HUES48 (cell line): ENCODE measurements around the gene POC1B.

ENCODE experiments used
- H3K27ac ChIP-seq: one replicate; pipeline ENCODE4 v1.7.0; 2013; ENCODE audit warnings: low read depth, low read length, inconsistent platforms
- H3K27me3 ChIP-seq: 2 replicates; pipeline ENCODE4 v1.6.1; 2013; ENCODE audit warnings: mild to moderate bottlenecking, low read length; ENCODE audit not compliant: control insufficient read depth, insufficient read depth
- H3K36me3 ChIP-seq: 2 replicates; pipeline ENCODE4 v1.6.1; 2013; ENCODE audit warnings: low read length; ENCODE audit not compliant: control insufficient read depth, insufficient read depth
- H3K4me1 ChIP-seq: 2 replicates; pipeline ENCODE4 v1.6.1; 2013; ENCODE audit warnings: mild to moderate bottlenecking, low read length; ENCODE audit not compliant: control insufficient read depth, insufficient read depth
- H3K4me3 ChIP-seq: 2 replicates; pipeline ENCODE4 v1.5.1; 2013; ENCODE audit warnings: mild to moderate bottlenecking, low read depth, low read length
- H3K9ac ChIP-seq: 2 replicates; pipeline ENCODE4 v1.6.1; 2013; ENCODE audit warnings: mild to moderate bottlenecking, low read depth, low read length, moderate library complexity
- H3K9me3 ChIP-seq: 2 replicates; pipeline ENCODE4 v1.6.1; 2013; ENCODE audit warnings: low read length; ENCODE audit not compliant: control insufficient read depth, insufficient read depth

POC1B gene

GRCh38 chr12:89494411-89495231 lies 31.2 kb downstream of the POC1B start:
- no peaks in the 10 kb centered on the region for H3K9me3 ChIP-seq
- no peaks in the 10 kb centered on the region for H3K36me3 ChIP-seq
- H3K9ac ChIP-seq = no peak overlapping the region
- H3K27ac ChIP-seq = no peak overlapping the region
- H3K27me3 ChIP-seq = no peaks in the 10 kb centered on the region
- H3K4me1 ChIP-seq = peaks cover 9% of the 10 kb centered on the region; the same call in 1 of the 2 replicates
- H3K4me3 ChIP-seq = no peak overlapping the region

GRCh38 chr12:89493670-89494302 lies 32.1 kb downstream of the POC1B start:
- no peak overlapping the region for H3K27ac ChIP-seq
- peaks cover 9% of the 10 kb centered on the region; the same call in 1 of the 2 replicates for H3K4me1 ChIP-seq
- 0 out of 2 replicates have a peak, but pooled peaks cover 2% of the 10 kb centered on the region for H3K36me3 ChIP-seq
- no peak overlapping the region for H3K4me3 ChIP-seq
- no peaks in the 10 kb centered on the region for H3K27me3 ChIP-seq
- H3K9me3 ChIP-seq = no peaks in the 10 kb centered on the region
- no peak overlapping the region for H3K9ac ChIP-seq

- H3K4me3 ChIP-seq = no peak overlapping the region
- no peaks in the 10 kb centered on the region for H3K27me3 ChIP-seq
- no peak overlapping the region for H3K27ac ChIP-seq
- no peaks in the 10 kb centered on the region for H3K9me3 ChIP-seq
- no peak overlapping the region for H3K9ac ChIP-seq
- peaks cover 9% of the 10 kb centered on the region; the same call in 1 of the 2 replicates for H3K4me1 ChIP-seq
- H3K36me3 ChIP-seq = 0 out of 2 replicates have a peak, but pooled peaks cover 2% of the 10 kb centered on the region
Measured at GRCh38 chr12:89492883-89493282, 33.0 kb downstream of the POC1B start.

- no peak overlapping the region for H3K27ac ChIP-seq
- no peak overlapping the region for H3K9ac ChIP-seq
- no peaks in the 10 kb centered on the region for H3K27me3 ChIP-seq
- 0 out of 2 replicates have a peak, but pooled peaks cover 2% of the 10 kb centered on the region for H3K36me3 ChIP-seq
- H3K4me1 ChIP-seq = 0 out of 2 replicates have a peak, but pooled peaks cover 4% of the 10 kb centered on the region
- no peaks in the 10 kb centered on the region for H3K9me3 ChIP-seq
- H3K4me3 ChIP-seq = no peak overlapping the region
Measured at GRCh38 chr12:89490922-89491321, 34.9 kb downstream of the POC1B start.

GRCh38 chr12:89486264-89486663 lies 39.6 kb downstream of the POC1B start:
- Histone ChIP-seq H3K36me3 (0 out of 2 replicates have a peak, but pooled peaks cover 2% of the 10 kb centered on the region), H3K9me3 (no peaks in the 10 kb centered on the region), H3K9ac (no peak overlapping the region), H3K27ac (no peak overlapping the region), H3K27me3 (no peaks in the 10 kb centered on the region), H3K4me1 (peaks cover 7% of the 10 kb centered on the region; the same call in 1 of the 2 replicates), H3K4me3 (no peak overlapping the region)

- Histone ChIP-seq H3K9ac (no peak overlapping the region), H3K27me3 (no peaks in the 10 kb centered on the region), H3K4me1 (peaks cover 7% of the 10 kb centered on the region; the same call in 1 of the 2 replicates), H3K4me3 (no peak overlapping the region), H3K9me3 (no peaks in the 10 kb centered on the region), H3K27ac (no peak overlapping the region), H3K36me3 (0 out of 2 replicates have a peak, but pooled peaks cover 2% of the 10 kb centered on the region)
Measured at GRCh38 chr12:89484470-89484869, 41.4 kb downstream of the POC1B start.

- H3K4me3 ChIP-seq = no peak overlapping the region
- H3K27me3 ChIP-seq = no peaks in the 10 kb centered on the region
- no peak overlapping the region for H3K27ac ChIP-seq
- no peak overlapping the region for H3K9ac ChIP-seq
- H3K9me3 ChIP-seq = no peaks in the 10 kb centered on the region
- peaks cover 4% of the 10 kb centered on the region; the same call in 1 of the 2 replicates for H3K4me1 ChIP-seq
- no peaks in the 10 kb centered on the region for H3K36me3 ChIP-seq
Measured at GRCh38 chr12:89481213-89481914, 44.5 kb downstream of the POC1B start.

- Histone ChIP-seq H3K4me3 (no peak overlapping the region), H3K4me1 (peaks cover 3% of the 10 kb centered on the region; the same call in 1 of the 2 replicates), H3K9ac (no peak overlapping the region), H3K9me3 (no peaks in the 10 kb centered on the region), H3K27ac (no peak overlapping the region), H3K36me3 (no peaks in the 10 kb centered on the region), H3K27me3 (no peaks in the 10 kb centered on the region)
Measured at GRCh38 chr12:89479982-89480381, 45.9 kb downstream of the POC1B start.

GRCh38 chr12:89477633-89478279 lies 48.1 kb downstream of the POC1B start:
- H3K27ac ChIP-seq = no peak overlapping the region
- H3K4me3 ChIP-seq = no peak overlapping the region
- no peaks in the 10 kb centered on the region for H3K36me3 ChIP-seq
- no peaks in the 10 kb centered on the region for H3K4me1 ChIP-seq
- H3K27me3 ChIP-seq = no peaks in the 10 kb centered on the region
- H3K9me3 ChIP-seq = no peaks in the 10 kb centered on the region
- H3K9ac ChIP-seq = no peak overlapping the region

- no peaks in the 10 kb centered on the region for H3K4me1 ChIP-seq
Measured at GRCh38 chr12:89476904-89477595, 48.8 kb downstream of the POC1B start.

More at GRCh38 chr12:89476904-89477595, 48.8 kb downstream of the POC1B start:
- Histone ChIP-seq H3K27ac (no peak overlapping the region), H3K36me3 (no peaks in the 10 kb centered on the region), H3K4me3 (no peak overlapping the region), H3K9me3 (no peaks in the 10 kb centered on the region), H3K27me3 (no peaks in the 10 kb centered on the region), H3K9ac (no peak overlapping the region)
